HEK293 (cell line): ENCODE measurements around the gene CCDC181.

Source experiments
- CTCF ChIA-PET: fragments of 350-600 bp; formaldehyde crosslinking; extraction: SDS; loops from one replicate; lab custom pipeline; 2021; ENCODE audit warnings: antibody characterized with exemption; lab: Yijun Ruan, JAX
- POLR2A ChIA-PET: fragments of 300-600 bp; formaldehyde crosslinking; extraction: SDS; loops from one replicate; lab custom pipeline; 2020; ENCODE audit warnings: antibody characterized with exemption, inconsistent platforms; lab: Yijun Ruan, JAX
- H3K27ac ChIP-seq: fragments of 200-500 bp; sonication (Bioruptor generic); 2 replicates; pipeline ENCODE4 v1.5.1; 2014; ENCODE audit warnings: low read depth, low read length, control low read depth, inconsistent platforms; ENCODE audit errors: extremely low read depth
- H3K36me3 ChIP-seq, 2 experiments: fragments of 200-500 bp in 1 of 2; sonication (Bioruptor generic) in 1 of 2; 1 replicate in 1 of 2; 2 replicates in 1 of 2; pipeline ENCODE4 v1.5.1; 2014 to 2017; ENCODE audit warnings: inconsistent platforms in 2 of 2, low read length in 2 of 2; ENCODE audit not compliant: control insufficient read depth in 2 of 2, insufficient read depth in 1 of 2
- H3K4me1 ChIP-seq: fragments of 200-500 bp; sonication (Bioruptor generic); 2 replicates; pipeline ENCODE4 v1.5.1; 2014; ENCODE audit warnings: mild to moderate bottlenecking, low read length, inconsistent platforms; ENCODE audit not compliant: control insufficient read depth, insufficient read depth
- H3K4me3 ChIP-seq: 2 replicates; pipeline ENCODE4 v1.5.1; 2011; ENCODE audit warnings: low read depth, mild to moderate bottlenecking, control low read depth, low read length, moderate library complexity
- H3K9me3 ChIP-seq: fragments of 200-500 bp; sonication (Bioruptor generic); 2 replicates; pipeline ENCODE4 v1.5.1; 2014; ENCODE audit warnings: low read depth, low read length, inconsistent platforms; ENCODE audit not compliant: control insufficient read depth, insufficient read depth
- AEBP2 ChIP-seq: fragments of 450-650 bp; formaldehyde crosslinking; IDR thresholded peaks from 2 replicates; pipeline ENCODE4 v1.5.1; 2016; ENCODE audit warnings: missing biosample characterization, missing genetic modification characterization, borderline replicate concordance
- BCL11A ChIP-seq: fragments of 450-650 bp; formaldehyde crosslinking; IDR thresholded peaks from 2 replicates; pipeline ENCODE4 v1.5.1; 2016; ENCODE audit warnings: low read depth, missing biosample characterization, missing genetic modification characterization
- ELK4 ChIP-seq: IDR thresholded peaks from 2 replicates; pipeline ENCODE4 v1.6.1; 2011; ENCODE audit warnings: mild to moderate bottlenecking, low read depth, low read length, borderline replicate concordance
- GFI1B ChIP-seq: fragments of 450-650 bp; formaldehyde crosslinking; IDR thresholded peaks from 2 replicates; pipeline ENCODE4 v1.5.1; 2016; ENCODE audit warnings: missing biosample characterization, missing genetic modification characterization
- GLIS1 ChIP-seq: fragments of 450-650 bp; formaldehyde crosslinking; IDR thresholded peaks from 2 replicates; pipeline ENCODE4 v1.5.1; 2016; ENCODE audit warnings: missing biosample characterization, missing genetic modification characterization
- GLIS2 ChIP-seq: fragments of 450-650 bp; formaldehyde crosslinking; IDR thresholded peaks from 2 replicates; pipeline ENCODE4 v1.5.1; 2016; ENCODE audit warnings: missing biosample characterization, missing genetic modification characterization
- HOXD13 ChIP-seq: sonication (generic); formaldehyde crosslinking; IDR thresholded peaks from 2 replicates; pipeline ENCODE4 v1.8.0; 2022; ENCODE audit warnings: missing genetic modification reagents, borderline replicate concordance
- KLF17 ChIP-seq: fragments of 450-650 bp; formaldehyde crosslinking; IDR thresholded peaks from 2 replicates; pipeline ENCODE4 v1.5.1; 2016; ENCODE audit warnings: missing biosample characterization, missing genetic modification characterization
- SETDB1 ChIP-seq: IDR thresholded peaks from one replicate; pipeline ENCODE4 v1.6.1; 2017; ENCODE audit warnings: mild to moderate bottlenecking, low read length, moderate library complexity, mixed read lengths; ENCODE audit not compliant: insufficient read length
- YY2 ChIP-seq: fragments of 450-650 bp; formaldehyde crosslinking; IDR thresholded peaks from 2 replicates; pipeline ENCODE4 v1.5.1; 2016; ENCODE audit warnings: missing biosample characterization, missing genetic modification characterization
- ZFP37 ChIP-seq: fragments of 450-650 bp; formaldehyde crosslinking; IDR thresholded peaks from 2 replicates; pipeline ENCODE4 v1.5.1; 2016; ENCODE audit warnings: missing biosample characterization, missing genetic modification characterization
- ZNF16 ChIP-seq: fragments of 450-650 bp; formaldehyde crosslinking; IDR thresholded peaks from 2 replicates; pipeline ENCODE4 v1.5.1; 2016; ENCODE audit warnings: low read depth, missing biosample characterization, missing genetic modification characterization
- ZNF239 ChIP-seq: fragments of 450-650 bp; formaldehyde crosslinking; IDR thresholded peaks from 2 replicates; pipeline ENCODE4 v1.5.1; 2016; ENCODE audit warnings: missing biosample characterization, missing genetic modification characterization
- ZNF248 ChIP-seq: fragments of 450-650 bp; formaldehyde crosslinking; IDR thresholded peaks from 2 replicates; pipeline ENCODE4 v1.5.1; 2017; ENCODE audit warnings: missing biosample characterization, missing genetic modification characterization
- ZNF280C ChIP-seq: fragments of 450-650 bp; formaldehyde crosslinking; IDR thresholded peaks from 2 replicates; pipeline ENCODE4 v1.5.1; 2016; ENCODE audit warnings: missing biosample characterization, missing genetic modification characterization
- ZNF302 ChIP-seq: fragments of 450-650 bp; formaldehyde crosslinking; IDR thresholded peaks from 2 replicates; pipeline ENCODE4 v1.5.1; 2016; ENCODE audit warnings: missing biosample characterization, missing genetic modification characterization, low read depth
- ZNF335 ChIP-seq: fragments of 450-650 bp; formaldehyde crosslinking; conservative IDR thresholded peaks from 2 replicates; pipeline ENCODE4 v1.5.1; 2016; ENCODE audit warnings: missing biosample characterization, missing genetic modification characterization
- ZNF362 ChIP-seq: fragments of 450-650 bp; formaldehyde crosslinking; IDR thresholded peaks from 2 replicates; pipeline ENCODE4 v1.5.1; 2016; ENCODE audit warnings: missing biosample characterization, missing genetic modification characterization
- ZNF426 ChIP-seq: fragments of 450-650 bp; formaldehyde crosslinking; IDR thresholded peaks from 2 replicates; pipeline ENCODE4 v1.5.1; 2017; ENCODE audit warnings: missing biosample characterization, missing genetic modification characterization, mild to moderate bottlenecking, inconsistent platforms, moderate library complexity
- ZNF645 ChIP-seq: fragments of 450-650 bp; formaldehyde crosslinking; IDR thresholded peaks from 2 replicates; pipeline ENCODE4; 2016; ENCODE audit warnings: missing biosample characterization, missing genetic modification characterization
- ZNF660 ChIP-seq: fragments of 450-650 bp; IDR thresholded peaks from 2 replicates; pipeline ENCODE4 v1.5.1; 2018; ENCODE audit warnings: missing biosample characterization, mild to moderate bottlenecking, missing genetic modification characterization
- ZSCAN30 ChIP-seq: fragments of 450-650 bp; IDR thresholded peaks from 2 replicates; pipeline ENCODE4 v1.5.1; 2018; ENCODE audit warnings: missing biosample characterization, mild to moderate bottlenecking, missing genetic modification characterization, moderate library complexity
- TF ChIP-seq, protein P1 (sequence below): fragments of 450-650 bp; formaldehyde crosslinking; IDR thresholded peaks from 2 replicates; pipeline ENCODE4 v1.5.1; 2016; ENCODE audit warnings: missing biosample characterization, missing genetic modification characterization
- TF ChIP-seq, protein P2 (sequence below): fragments of 450-650 bp; formaldehyde crosslinking; IDR thresholded peaks from 2 replicates; pipeline ENCODE4 v1.5.1; 2017; ENCODE audit warnings: missing biosample characterization, missing genetic modification characterization

CCDC181 gene

DNA sequence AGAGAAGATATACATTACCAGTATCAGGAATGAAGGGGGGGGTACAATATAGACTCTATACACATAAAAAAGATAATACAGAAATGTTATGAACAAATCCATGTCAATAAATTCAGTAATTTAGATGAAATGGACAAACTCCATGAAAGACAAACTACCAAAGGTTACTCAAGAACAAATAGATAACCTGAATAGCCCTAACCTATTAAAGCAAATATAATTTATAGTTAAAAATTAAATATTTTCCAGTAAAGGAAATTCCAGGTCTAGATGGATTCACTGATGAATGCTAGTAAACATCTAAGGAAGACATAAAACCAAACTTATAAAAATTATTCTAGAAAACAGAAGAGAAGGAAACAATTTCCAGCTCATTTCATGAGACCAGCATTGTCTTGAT is 46.1 kb downstream of the CCDC181 start:
- Histone ChIP-seq H3K4me3 (no peak overlapping the region), H3K36me3 (peaks cover 39 to 78% of the 10 kb centered on the region in 2 experiments), H3K4me1 (no peaks in the 10 kb centered on the region), H3K9me3 (no peaks in the 10 kb centered on the region), H3K27ac (no peak overlapping the region)
- CTCF ChIA-PET: interaction anchor here (0.7 kb wide), 1 partner anchor 622 kb away, joined by 8 read pairs; no protein-coding TSS in a partner anchor
- POLR2A ChIA-PET: no interaction called here
- TF ChIP-seq ZNF248 (tag by site-specific recombination) (no peak), GLIS2 (tag by site-specific recombination) (no peak), YY2 (tag by site-specific recombination) (no peak), ZNF362 (tag by site-specific recombination) (no peak), ZNF302 (tag by site-specific recombination) (no peak), ZNF645 (no peak), GFI1B (tag by site-specific recombination) (no peak), SETDB1 (no peak), HOXD13 (CRISPR knock-in tag) (no peak), AEBP2 (tag by site-specific recombination) (no peak), ZSCAN30 (no peak), ZNF280C (tag by site-specific recombination) (no peak)
- TF ChIP-seq, protein P1, sequence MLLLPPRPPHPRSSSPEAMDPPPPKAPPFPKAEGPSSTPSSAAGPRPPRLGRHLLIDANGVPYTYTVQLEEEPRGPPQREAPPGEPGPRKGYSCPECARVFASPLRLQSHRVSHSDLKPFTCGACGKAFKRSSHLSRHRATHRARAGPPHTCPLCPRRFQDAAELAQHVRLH: no peak

- ChIA-PET POLR2A (no interaction called here), CTCF (interaction anchor here (0.9 kb wide), 1 partner anchor 13 kb away, joined by 4 read pairs; no protein-coding TSS in a partner anchor)
- H3K9me3 ChIP-seq: no peaks in the 10 kb centered on the region
- peaks cover 9 to 48% of the 10 kb centered on the region in 2 experiments; a peak in 2 of 3 replicates for H3K36me3 ChIP-seq
- H3K27ac ChIP-seq: no peak overlapping the region
- H3K4me3 ChIP-seq: no peak overlapping the region
- 0 out of 2 replicates have a peak, but pooled peaks cover 2% of the 10 kb centered on the region for H3K4me1 ChIP-seq
- TF ChIP-seq ZNF16 (tag by site-specific recombination): no peak
- no peak for TF ChIP-seq ZNF335 (tag by site-specific recombination)
- TF ChIP-seq GLIS1 (tag by site-specific recombination): no peak
- TF ChIP-seq ZNF426 (tag by site-specific recombination): no peak
- TF ChIP-seq BCL11A: no peak
- TF ChIP-seq ELK4: no peak
- TF ChIP-seq ZNF660: no peak
- TF ChIP-seq, protein P2, sequence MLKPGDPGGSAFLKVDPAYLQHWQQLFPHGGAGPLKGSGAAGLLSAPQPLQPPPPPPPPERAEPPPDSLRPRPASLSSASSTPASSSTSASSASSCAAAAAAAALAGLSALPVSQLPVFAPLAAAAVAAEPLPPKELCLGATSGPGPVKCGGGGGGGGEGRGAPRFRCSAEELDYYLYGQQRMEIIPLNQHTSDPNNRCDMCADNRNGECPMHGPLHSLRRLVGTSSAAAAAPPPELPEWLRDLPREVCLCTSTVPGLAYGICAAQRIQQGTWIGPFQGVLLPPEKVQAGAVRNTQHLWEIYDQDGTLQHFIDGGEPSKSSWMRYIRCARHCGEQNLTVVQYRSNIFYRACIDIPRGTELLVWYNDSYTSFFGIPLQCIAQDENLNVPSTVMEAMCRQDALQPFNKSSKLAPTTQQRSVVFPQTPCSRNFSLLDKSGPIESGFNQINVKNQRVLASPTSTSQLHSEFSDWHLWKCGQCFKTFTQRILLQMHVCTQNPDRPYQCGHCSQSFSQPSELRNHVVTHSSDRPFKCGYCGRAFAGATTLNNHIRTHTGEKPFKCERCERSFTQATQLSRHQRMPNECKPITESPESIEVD (tag by site-specific recombination): no peak
- TF ChIP-seq ZFP37 (tag by site-specific recombination): no peak
- TF ChIP-seq KLF17 (tag by site-specific recombination): no peak
- TF ChIP-seq ZNF239 (tag by site-specific recombination): no peak
Measured at GRCh38 chr1:169371404-169371803, 55.9 kb downstream of the CCDC181 start.
